ENCODE results near the gene SELENOH.
A peak's percentile ranks its signal among the peaks of the same experiment; 100 is the strongest.

Gene SELENOH

DNA sequence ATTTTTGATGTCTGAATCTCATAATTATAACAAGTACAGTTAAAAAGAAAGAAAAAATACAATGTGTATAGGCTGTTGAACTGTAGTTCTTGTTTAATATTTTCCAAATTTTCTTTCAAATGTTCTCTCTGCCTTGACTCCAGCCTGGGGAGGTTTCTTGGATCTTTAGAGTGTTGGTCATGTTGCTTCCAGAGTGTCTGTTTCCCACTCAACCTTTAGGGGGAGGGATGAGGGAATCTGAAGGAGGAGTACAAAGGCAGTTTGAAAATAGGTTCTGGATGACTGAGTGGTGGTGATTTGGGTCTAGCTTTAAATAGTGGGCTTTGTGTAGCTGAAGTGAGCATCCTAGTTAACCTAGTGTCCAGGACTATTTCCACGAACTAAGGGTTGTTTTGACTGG lies 22.3 kb downstream of the SELENOH start:
- peak; percentile 70 for ATAC-seq
- TF ChIP-seq, protein P1, sequence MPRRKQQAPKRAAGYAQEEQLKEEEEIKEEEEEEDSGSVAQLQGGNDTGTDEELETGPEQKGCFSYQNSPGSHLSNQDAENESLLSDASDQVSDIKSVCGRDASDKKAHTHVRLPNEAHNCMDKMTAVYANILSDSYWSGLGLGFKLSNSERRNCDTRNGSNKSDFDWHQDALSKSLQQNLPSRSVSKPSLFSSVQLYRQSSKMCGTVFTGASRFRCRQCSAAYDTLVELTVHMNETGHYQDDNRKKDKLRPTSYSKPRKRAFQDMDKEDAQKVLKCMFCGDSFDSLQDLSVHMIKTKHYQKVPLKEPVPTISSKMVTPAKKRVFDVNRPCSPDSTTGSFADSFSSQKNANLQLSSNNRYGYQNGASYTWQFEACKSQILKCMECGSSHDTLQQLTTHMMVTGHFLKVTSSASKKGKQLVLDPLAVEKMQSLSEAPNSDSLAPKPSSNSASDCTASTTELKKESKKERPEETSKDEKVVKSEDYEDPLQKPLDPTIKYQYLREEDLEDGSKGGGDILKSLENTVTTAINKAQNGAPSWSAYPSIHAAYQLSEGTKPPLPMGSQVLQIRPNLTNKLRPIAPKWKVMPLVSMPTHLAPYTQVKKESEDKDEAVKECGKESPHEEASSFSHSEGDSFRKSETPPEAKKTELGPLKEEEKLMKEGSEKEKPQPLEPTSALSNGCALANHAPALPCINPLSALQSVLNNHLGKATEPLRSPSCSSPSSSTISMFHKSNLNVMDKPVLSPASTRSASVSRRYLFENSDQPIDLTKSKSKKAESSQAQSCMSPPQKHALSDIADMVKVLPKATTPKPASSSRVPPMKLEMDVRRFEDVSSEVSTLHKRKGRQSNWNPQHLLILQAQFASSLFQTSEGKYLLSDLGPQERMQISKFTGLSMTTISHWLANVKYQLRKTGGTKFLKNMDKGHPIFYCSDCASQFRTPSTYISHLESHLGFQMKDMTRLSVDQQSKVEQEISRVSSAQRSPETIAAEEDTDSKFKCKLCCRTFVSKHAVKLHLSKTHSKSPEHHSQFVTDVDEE (CRISPR knock-in tag; IDR thresholded peaks at IDR 0.05): no peak
- TF ChIP-seq PPARA (CRISPR knock-in tag; IDR thresholded peaks at IDR 0.05; ENCODE audit: borderline replicate concordance): no peak
- no peak for TF ChIP-seq ZNF70 (CRISPR knock-in tag; IDR thresholded peaks at IDR 0.05)
- no peak for TF ChIP-seq TOX (CRISPR knock-in tag; IDR thresholded peaks at IDR 0.05; ENCODE audit: borderline replicate concordance)
- TF ChIP-seq GLIS3 (CRISPR knock-in tag; IDR thresholded peaks at IDR 0.05): no peak
- TF ChIP-seq ESRRG (CRISPR knock-in tag; IDR thresholded peaks at IDR 0.05): no peak
- TF ChIP-seq, protein P2, sequence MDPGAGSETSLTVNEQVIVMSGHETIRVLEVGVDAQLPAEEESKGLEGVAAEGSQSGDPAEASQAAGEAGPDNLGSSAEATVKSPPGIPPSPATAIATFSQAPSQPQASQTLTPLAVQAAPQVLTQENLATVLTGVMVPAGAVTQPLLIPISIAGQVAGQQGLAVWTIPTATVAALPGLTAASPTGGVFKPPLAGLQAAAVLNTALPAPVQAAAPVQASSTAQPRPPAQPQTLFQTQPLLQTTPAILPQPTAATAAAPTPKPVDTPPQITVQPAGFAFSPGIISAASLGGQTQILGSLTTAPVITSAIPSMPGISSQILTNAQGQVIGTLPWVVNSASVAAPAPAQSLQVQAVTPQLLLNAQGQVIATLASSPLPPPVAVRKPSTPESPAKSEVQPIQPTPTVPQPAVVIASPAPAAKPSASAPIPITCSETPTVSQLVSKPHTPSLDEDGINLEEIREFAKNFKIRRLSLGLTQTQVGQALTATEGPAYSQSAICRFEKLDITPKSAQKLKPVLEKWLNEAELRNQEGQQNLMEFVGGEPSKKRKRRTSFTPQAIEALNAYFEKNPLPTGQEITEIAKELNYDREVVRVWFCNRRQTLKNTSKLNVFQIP (CRISPR knock-in tag; IDR thresholded peaks at IDR 0.05; ENCODE audit: borderline replicate concordance, low read depth): no peak
- TF ChIP-seq ZFP3 (CRISPR knock-in tag; IDR thresholded peaks at IDR 0.05): no peak
- TF ChIP-seq BACH2 (CRISPR knock-in tag; IDR thresholded peaks at IDR 0.05; ENCODE audit: borderline replicate concordance): no peak
- no peak for TF ChIP-seq RARB (CRISPR knock-in tag; IDR thresholded peaks at IDR 0.05)
- TF ChIP-seq CSDC2 (CRISPR knock-in tag; IDR thresholded peaks at IDR 0.05): no peak

DNA sequence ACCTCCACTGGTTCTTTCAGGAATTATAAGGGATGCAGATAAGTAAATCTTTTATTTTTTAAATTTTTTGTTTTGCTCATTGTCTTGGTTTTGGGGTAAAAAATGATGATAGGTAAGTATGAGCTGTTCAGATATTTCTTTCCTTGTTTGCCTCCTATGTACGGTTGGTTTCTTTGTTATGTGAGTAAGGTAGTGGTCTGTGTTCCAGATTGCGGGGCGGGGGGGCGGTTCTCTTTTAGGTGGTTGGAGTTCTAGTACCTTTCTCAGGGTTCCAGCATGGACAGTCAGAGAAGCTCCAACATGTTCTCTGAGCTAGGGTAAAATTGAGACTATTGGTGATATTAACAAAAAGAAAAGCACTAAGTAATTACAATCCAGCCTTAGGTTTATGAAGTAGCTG lies 22.7 kb downstream of the SELENOH start:
- TF ChIP-seq, protein P3, sequence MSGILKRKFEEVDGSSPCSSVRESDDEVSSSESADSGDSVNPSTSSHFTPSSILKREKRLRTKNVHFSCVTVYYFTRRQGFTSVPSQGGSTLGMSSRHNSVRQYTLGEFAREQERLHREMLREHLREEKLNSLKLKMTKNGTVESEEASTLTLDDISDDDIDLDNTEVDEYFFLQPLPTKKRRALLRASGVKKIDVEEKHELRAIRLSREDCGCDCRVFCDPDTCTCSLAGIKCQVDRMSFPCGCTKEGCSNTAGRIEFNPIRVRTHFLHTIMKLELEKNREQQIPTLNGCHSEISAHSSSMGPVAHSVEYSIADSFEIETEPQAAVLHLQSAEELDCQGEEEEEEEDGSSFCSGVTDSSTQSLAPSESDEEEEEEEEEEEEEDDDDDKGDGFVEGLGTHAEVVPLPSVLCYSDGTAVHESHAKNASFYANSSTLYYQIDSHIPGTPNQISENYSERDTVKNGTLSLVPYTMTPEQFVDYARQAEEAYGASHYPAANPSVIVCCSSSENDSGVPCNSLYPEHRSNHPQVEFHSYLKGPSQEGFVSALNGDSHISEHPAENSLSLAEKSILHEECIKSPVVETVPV (CRISPR knock-in tag; IDR thresholded peaks at IDR 0.05): no peak
- TF ChIP-seq RARB (CRISPR knock-in tag; IDR thresholded peaks at IDR 0.05): no peak
- no peak for TF ChIP-seq GLIS3 (CRISPR knock-in tag; IDR thresholded peaks at IDR 0.05)
- TF ChIP-seq, protein P1 (CRISPR knock-in tag; IDR thresholded peaks at IDR 0.05): no peak
- no peak for TF ChIP-seq ARNTL (CRISPR knock-in tag; IDR thresholded peaks at IDR 0.05; ENCODE audit: borderline replicate concordance, low read depth)
- no peak for TF ChIP-seq ZNF565 (CRISPR knock-in tag; conservative IDR thresholded peaks at IDR 0.05; ENCODE audit: low read depth)
- TF ChIP-seq ISL1 (CRISPR knock-in tag; IDR thresholded peaks at IDR 0.05): no peak
- TF ChIP-seq TOX (CRISPR knock-in tag; IDR thresholded peaks at IDR 0.05; ENCODE audit: borderline replicate concordance): no peak
- TF ChIP-seq ZC3H10 (CRISPR knock-in tag; IDR thresholded peaks at IDR 0.05): no peak
- no peak for TF ChIP-seq BACH2 (CRISPR knock-in tag; IDR thresholded peaks at IDR 0.05; ENCODE audit: borderline replicate concordance)
- no peak for TF ChIP-seq ZFP30 (CRISPR knock-in tag; IDR thresholded peaks at IDR 0.05)
- TF ChIP-seq CSDC2 (CRISPR knock-in tag; IDR thresholded peaks at IDR 0.05): no peak
- TF ChIP-seq OSR1 (CRISPR knock-in tag; IDR thresholded peaks at IDR 0.05): no peak
- TF ChIP-seq ZNF8 (CRISPR knock-in tag; IDR thresholded peaks at IDR 0.05): no peak
- TF ChIP-seq, protein P4, sequence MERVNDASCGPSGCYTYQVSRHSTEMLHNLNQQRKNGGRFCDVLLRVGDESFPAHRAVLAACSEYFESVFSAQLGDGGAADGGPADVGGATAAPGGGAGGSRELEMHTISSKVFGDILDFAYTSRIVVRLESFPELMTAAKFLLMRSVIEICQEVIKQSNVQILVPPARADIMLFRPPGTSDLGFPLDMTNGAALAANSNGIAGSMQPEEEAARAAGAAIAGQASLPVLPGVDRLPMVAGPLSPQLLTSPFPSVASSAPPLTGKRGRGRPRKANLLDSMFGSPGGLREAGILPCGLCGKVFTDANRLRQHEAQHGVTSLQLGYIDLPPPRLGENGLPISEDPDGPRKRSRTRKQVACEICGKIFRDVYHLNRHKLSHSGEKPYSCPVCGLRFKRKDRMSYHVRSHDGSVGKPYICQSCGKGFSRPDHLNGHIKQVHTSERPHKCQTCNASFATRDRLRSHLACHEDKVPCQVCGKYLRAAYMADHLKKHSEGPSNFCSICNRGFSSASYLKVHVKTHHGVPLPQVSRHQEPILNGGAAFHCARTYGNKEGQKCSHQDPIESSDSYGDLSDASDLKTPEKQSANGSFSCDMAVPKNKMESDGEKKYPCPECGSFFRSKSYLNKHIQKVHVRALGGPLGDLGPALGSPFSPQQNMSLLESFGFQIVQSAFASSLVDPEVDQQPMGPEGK (CRISPR knock-in tag; IDR thresholded peaks at IDR 0.05; ENCODE audit: borderline replicate concordance): no peak
- no peak for TF ChIP-seq ESRRG (CRISPR knock-in tag; IDR thresholded peaks at IDR 0.05)
- TF ChIP-seq TCF4 (CRISPR knock-in tag; IDR thresholded peaks at IDR 0.05; ENCODE audit: borderline replicate concordance): no peak
- ATAC-seq: no peak

Data from SK-N-SH treated with all-trans-retinoic acid at 6 μM for 48 hours (cell line).